GM10248 (cell line): ENCODE data around the gene MRPS7.

Experiments
- CTCF ChIA-PET: fragments of 300-600 bp; sonication (Branson Sonifier 250); formaldehyde crosslinking; extraction: SDS; loops from one replicate; lab custom pipeline; 2021; ENCODE audit warnings: antibody characterized with exemption; lab: Yijun Ruan, JAX
- POLR2A ChIA-PET: fragments of 350-650 bp; sonication (Branson Sonifier 250); formaldehyde crosslinking; extraction: SDS; loops from one replicate; lab custom pipeline; 2020; ENCODE audit warnings: antibody characterized with exemption; lab: Yijun Ruan, JAX
- DNase-seq: peaks from one replicate; pipeline ENCODE4 v3.0.0; 2012; ENCODE audit errors: extremely low spot score
- CTCF ChIP-seq: IDR thresholded peaks from 2 replicates; pipeline ENCODE4 v1.5.1; 2012; ENCODE audit warnings: mild to moderate bottlenecking, low read depth; ENCODE audit errors: extremely low read depth, missing control alignments, control extremely low read depth

MRPS7 gene

GRCh38 chr17:75228847-75229246 lies 32.8 kb upstream of the MRPS7 start:
- DNase-seq, result peak; percentile 8
- TF ChIP-seq CTCF, result no peak
- POLR2A ChIA-PET, result no interaction called here
- CTCF ChIA-PET, result interaction anchor here (1.2 to 13.5 kb wide), 9 partner anchors 9 to 267 kb away, joined by 3 to 87 read pairs (median 5); partner anchors contain the start of gene NT5C

- ChIA-PET CTCF (interaction anchor here (1.0 to 13.5 kb wide), 5 partner anchors 9 to 46 kb away, joined by 3 to 87 read pairs (median 7); no protein-coding TSS in a partner anchor), POLR2A (interaction anchor here (1.5 kb wide), 1 partner anchor 12 kb away, joined by 3 read pairs; no protein-coding TSS in a partner anchor)
- DNase-seq, result peak; percentile 6
- no peak for TF ChIP-seq CTCF
Measured at GRCh38 chr17:75231071-75231470, 30.6 kb upstream of the MRPS7 start.

GRCh38 chr17:75231741-75232464 lies 29.8 kb upstream of the MRPS7 start:
- ChIA-PET POLR2A (interaction anchor here (0.6 kb wide), 1 partner anchor 293 kb away, joined by 3 read pairs; no protein-coding TSS in a partner anchor), CTCF (interaction anchor here (1.0 to 13.5 kb wide), 4 partner anchors 8 to 39 kb away, joined by 4 to 87 read pairs (median 10); partner anchors contain the start of gene MIF4GD)
- TF ChIP-seq CTCF, result no peak
- DNase-seq, result no peak

GRCh38 chr17:75232786-75233185 lies 28.9 kb upstream of the MRPS7 start:
- CTCF ChIA-PET, result interaction anchor here (1.4 to 13.5 kb wide), 2 partner anchors 7 to 38 kb away, joined by 4 to 87 read pairs; partner anchors contain the start of gene MIF4GD

GRCh38 chr17:75237100-75238014 lies 24.3 kb upstream of the MRPS7 start:
- no peak for TF ChIP-seq CTCF
- DNase-seq, result no peak
- ChIA-PET CTCF (interaction anchor here (0.7 to 7.4 kb wide), 9 partner anchors 11 to 276 kb away, joined by 3 to 87 read pairs (median 7); partner anchors contain the start of genes GGA3, MIF4GD and MRPS7), POLR2A (interaction anchor here (0.5 to 0.7 kb wide), 2 partner anchors 51 to 231 kb away, joined by 5 read pairs; no protein-coding TSS in a partner anchor)

More at GRCh38 chr17:75232786-75233185, 28.9 kb upstream of the MRPS7 start:
- peak; percentile 9 for DNase-seq
- POLR2A ChIA-PET, result no interaction called here
- no peak for TF ChIP-seq CTCF
